ENCODE results near the gene CDC42EP4. TPM values are rescaled to one million over a fixed set of nuclear protein-coding genes. Genes with fewer than 3 reads are reported as not detected.

The CDC42EP4 gene
- total RNA-seq, 1 donor from 2014 or later = 41.3 TPM

DNA sequence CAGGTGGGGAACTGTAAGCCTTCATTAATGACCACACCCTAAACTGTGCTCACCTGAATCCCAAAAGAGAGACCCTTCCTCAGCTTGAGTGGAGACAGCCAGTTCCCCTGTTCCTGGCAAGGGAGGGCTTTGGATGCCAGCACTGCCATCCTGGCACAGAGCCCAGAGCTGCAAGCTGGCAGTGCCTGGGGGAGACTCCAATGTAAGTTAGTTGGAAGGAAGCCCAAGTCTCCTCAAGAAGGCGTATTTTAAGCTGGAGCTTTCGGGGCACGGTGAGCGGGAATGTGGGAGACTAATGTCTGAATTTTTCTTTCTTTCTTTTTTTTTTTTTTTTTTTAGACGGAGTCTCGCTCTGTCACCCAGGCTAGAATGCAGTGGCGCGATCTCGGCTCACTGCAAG lies 4.7 kb downstream of the CDC42EP4 start:
- no peak for DNase-seq (ENCODE audit: low spot score)
- intact Hi-C loops (cut with DNase I) = no loop called here

- no peak for DNase-seq (ENCODE audit: low spot score)
- intact Hi-C loops (cut with DNase I) = no loop called here
Observed at GRCh38 chr17:73305845-73306836, 5.7 kb downstream of the CDC42EP4 start.

GRCh38 chr17:73304971-73305812 lies 6.6 kb downstream of the CDC42EP4 start:
- DNase-seq (ENCODE audit: low spot score) = peak; percentile 82
- intact Hi-C loops (cut with DNase I) = no loop called here

DNA sequence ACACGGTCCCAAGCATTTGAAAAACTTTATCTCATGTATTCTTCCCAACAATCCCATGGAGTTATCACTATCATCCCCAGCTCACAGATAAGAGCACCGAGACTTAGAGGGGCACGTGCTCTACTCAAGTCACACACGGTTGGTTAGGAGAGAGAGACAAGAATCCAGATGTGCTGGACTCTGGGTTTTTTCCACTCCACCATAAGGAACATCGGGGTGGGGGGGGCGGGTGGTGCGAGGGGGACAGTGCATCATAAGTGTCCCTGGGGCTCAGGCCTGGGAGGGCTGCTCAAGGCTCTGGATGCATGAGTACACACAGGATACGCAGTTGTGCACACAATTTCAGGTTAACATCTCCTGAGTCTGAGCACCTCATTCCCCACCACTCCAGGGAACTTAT lies 7.4 kb downstream of the CDC42EP4 start:
- intact Hi-C loops (cut with DNase I) = no loop called here
- no peak for DNase-seq (ENCODE audit: low spot score)

GRCh38 chr17:73302189-73302588 lies 9.6 kb downstream of the CDC42EP4 start:
- no peak for DNase-seq (ENCODE audit: low spot score)
- intact Hi-C loops (cut with DNase I) = no loop called here

DNA sequence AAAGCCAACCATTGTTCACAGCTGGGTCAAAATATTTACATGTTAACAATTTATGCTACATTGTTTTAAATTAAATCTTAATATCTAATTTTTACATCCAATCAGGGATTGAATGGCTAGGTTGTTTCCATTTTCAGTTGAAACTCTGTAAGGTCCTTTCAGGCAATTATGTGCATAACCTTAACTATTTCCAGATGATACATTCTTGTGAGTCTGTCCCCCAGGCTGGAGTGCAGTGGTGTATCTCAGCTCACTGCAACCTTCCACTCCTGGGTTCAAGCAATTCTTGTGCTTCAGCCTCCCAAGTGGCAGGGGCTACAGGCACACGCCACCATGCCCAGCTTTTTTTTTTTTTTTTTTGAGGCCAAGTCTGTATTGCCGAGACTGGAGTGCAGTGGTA lies 10.4 kb downstream of the CDC42EP4 start:
- intact Hi-C loops (cut with DNase I) = no loop called here
- DNase-seq (ENCODE audit: low spot score) = no peak

- intact Hi-C loops (cut with DNase I) = no loop called here
- DNase-seq (ENCODE audit: low spot score) = no peak
Observed at GRCh38 chr17:73300392-73300791, 11.4 kb downstream of the CDC42EP4 start.

GRCh38 chr17:73297934-73298861 lies 13.6 kb downstream of the CDC42EP4 start:
- intact Hi-C loops (cut with DNase I) = no loop called here
- DNase-seq (ENCODE audit: low spot score) = no peak

DNA sequence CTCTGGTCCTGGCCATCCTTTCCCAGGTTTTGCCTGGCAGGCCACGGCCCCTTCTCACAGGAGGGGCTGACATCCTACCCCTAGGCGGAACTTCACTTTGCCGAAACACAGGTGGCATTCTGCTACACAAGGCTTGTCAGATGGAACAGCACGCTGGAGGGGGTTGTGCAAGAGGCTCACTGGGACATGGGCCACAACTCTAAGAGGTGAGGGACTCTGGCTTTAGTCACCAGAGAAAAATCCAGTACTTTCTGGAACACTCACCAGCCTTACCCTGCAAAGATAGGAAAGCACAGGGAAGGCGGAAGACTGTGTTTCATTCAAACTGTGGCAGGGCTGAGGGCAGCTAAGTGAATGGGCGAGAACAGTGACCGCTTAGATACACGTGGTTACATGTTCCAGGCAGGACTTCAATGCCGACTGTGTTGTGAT lies 18.3 kb downstream of the CDC42EP4 start:
- intact Hi-C loops (cut with DNase I) = no loop called here
- no peak for DNase-seq (ENCODE audit: low spot score)

- no peak for DNase-seq (ENCODE audit: low spot score)
- intact Hi-C loops (cut with DNase I) = no loop called here
Observed at GRCh38 chr17:73293031-73293430, 18.8 kb downstream of the CDC42EP4 start.

GRCh38 chr17:73292031-73292531 lies 19.7 kb downstream of the CDC42EP4 start:
- peak; percentile 88 for DNase-seq (ENCODE audit: low spot score)
- intact Hi-C loops (cut with DNase I) = loop anchor here (1.0 kb wide), 1 partner anchor 17 kb away; no protein-coding TSS in a partner anchor

GRCh38 chr17:73291260-73291801 lies 20.5 kb downstream of the CDC42EP4 start:
- intact Hi-C loops (cut with DNase I) = no loop called here

DNA sequence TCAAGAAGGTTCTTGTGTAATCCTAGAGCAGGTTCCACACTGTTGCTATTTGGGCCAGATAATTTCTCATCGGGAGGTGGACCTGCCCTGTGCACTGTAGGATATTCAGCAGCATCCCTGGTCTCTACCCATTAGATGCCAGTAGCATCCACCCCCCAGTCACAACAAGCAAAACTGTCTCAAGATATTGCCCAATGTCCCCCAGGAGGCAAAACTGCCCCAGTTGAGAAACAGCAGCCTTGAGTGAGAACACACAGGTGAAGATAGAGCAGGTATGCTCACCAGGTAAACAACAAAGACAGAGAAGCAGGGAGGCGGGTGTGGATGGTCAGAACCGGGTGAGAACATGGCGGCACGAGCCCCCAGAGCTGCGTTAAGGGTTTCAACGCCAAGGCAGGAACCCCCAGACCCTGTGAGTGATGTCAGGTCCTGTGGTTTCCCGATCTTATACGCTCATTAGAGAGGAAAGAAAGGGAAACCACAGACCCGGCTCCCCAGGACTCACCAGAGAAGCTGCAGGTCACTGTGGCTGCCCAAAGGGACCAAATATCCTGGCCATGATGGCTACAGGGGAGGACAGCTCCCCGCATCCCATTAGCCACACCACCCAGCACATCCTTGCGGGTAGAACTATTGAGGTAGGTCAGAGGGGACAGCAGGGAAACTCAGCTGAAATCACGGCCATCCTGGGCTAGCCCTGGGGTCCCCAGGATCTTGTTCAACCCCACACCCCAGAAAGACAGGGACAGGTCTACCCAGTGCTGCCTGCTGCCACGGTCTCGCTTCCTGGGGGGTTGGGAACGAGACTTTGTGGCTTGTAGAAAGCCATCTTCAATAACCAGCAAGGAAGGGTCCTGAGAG lies 21.2 kb downstream of the CDC42EP4 start:
- intact Hi-C loops (cut with DNase I) = no loop called here

More at GRCh38 chr17:73291260-73291801, 20.5 kb downstream of the CDC42EP4 start:
- peak; percentile 91 for DNase-seq (ENCODE audit: low spot score)

DNA sequence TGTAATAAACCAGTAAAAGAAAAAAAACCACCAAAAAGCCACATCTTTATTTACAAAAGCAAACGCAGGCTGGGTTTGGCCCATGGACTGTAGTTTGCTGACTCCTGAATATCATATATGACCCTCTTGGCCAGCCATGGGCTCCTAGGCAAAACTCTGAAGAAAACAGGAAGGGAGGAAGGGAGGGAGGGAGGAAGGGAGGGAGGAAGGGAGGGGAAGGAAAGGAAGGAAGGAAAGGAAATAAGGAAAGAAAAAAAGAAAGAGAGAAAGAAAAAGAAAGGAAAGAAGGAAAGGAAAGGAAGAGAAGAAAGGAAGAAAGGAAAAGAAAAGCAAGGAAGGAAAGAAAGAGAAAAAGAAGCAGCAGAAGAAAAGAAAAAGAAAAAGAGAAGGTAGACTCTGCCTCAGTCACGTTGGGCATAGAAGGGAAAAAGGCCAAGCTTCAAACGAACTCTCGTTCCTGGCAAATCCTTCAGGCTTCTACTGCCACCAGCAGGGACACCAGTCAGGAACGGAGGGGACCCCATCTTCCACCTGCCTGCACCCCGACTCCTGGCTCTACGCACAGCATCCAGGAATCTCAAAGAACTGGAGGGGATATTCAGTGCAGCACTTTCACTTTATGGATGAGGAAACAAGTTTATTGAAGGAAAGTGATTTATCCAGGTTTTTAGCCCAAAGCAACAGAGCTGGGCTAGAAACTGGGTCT lies 22.1 kb downstream of the CDC42EP4 start:
- DNase-seq (ENCODE audit: low spot score) = no peak
- intact Hi-C loops (cut with DNase I) = no loop called here

More for the DNA sequence above, 21.2 kb downstream of the CDC42EP4 start:
- no peak for DNase-seq (ENCODE audit: low spot score)

DNA sequence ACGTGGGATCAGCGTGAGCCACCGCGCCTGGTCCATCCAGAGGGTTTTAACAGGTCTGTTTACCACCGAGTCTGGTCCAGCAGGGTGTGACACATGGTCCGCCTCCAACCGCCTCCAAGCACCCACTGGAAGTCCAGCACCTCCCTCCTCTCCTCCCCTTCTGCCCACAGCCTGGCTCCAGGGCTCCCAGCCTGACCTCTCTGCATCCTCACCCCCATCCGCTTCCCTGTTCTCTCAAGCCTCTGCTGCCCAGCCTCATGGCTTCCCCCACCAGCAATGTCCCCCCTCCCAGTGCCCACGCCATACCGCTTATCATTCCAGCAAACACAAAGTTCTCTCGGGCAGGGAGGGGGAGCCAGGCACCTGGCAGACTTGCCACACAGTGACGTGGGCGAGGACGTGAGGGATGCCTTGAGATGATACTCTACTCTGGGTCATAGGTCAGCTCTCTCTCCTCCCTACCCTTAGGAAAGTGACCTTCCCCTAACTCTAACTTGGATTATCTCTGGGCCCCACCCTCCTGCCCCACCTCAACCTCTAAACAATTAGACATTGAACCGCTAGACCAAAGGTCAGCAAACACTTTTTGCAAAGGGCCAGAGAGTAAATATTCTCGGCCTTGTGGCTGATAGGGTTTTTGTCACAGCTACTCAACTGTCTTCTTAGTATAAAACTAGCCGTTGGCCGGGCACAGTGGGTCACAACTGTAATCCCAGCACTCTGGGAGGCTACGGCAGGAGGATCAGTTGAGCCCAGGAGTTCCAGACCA lies 23.1 kb downstream of the CDC42EP4 start:
- intact Hi-C loops (cut with DNase I) = no loop called here
- DNase-seq (ENCODE audit: low spot score) = peak; percentile 90

GRCh38 chr17:73286863-73287296 lies 24.9 kb downstream of the CDC42EP4 start:
- intact Hi-C loops (cut with DNase I) = no loop called here
- no peak for DNase-seq (ENCODE audit: low spot score)
